ENCODE data around the gene ADA.

ADA gene

GRCh38 chr20:44580581-44581268 lies 70.8 kb downstream of the ADA start:
- DNase-seq (ENCODE audit: low read depth), result no peak

- no peak for DNase-seq (ENCODE audit: low read depth)
Measured at GRCh38 chr20:44579313-44580081, 72.0 kb downstream of the ADA start.

- DNase-seq (ENCODE audit: low read depth), result no peak
Measured at GRCh38 chr20:44576297-44576696, 75.2 kb downstream of the ADA start.

- DNase-seq (ENCODE audit: low read depth), result no peak
Measured at GRCh38 chr20:44574372-44574771, 77.1 kb downstream of the ADA start.

GRCh38 chr20:44573501-44573869 lies 78.0 kb downstream of the ADA start:
- DNase-seq (ENCODE audit: low read depth), result no peak

- DNase-seq (ENCODE audit: low read depth), result no peak
Measured at GRCh38 chr20:44572551-44573500, 78.7 kb downstream of the ADA start.

GRCh38 chr20:44571362-44571988 lies 80.0 kb downstream of the ADA start:
- DNase-seq (ENCODE audit: low read depth), result no peak

GRCh38 chr20:44570367-44570766 lies 81.1 kb downstream of the ADA start:
- DNase-seq (ENCODE audit: low read depth), result no peak
